ENCODE measurements around the gene FBXO21.
"Not testable (repeated sequence)": the region's sequence is repeated elsewhere in the genome, so short reads cannot be mapped to it uniquely, and the experiment has no call there.

FBXO21 gene

GRCh38 chr12:117134059-117134458 is 56.2 kb downstream of the FBXO21 start:
- peak; percentile 32 for DNase-seq

- DNase-seq = no peak
Observed at GRCh38 chr12:117130801-117131200, 59.5 kb downstream of the FBXO21 start.

GRCh38 chr12:117129391-117129790 is 60.9 kb downstream of the FBXO21 start:
- no peak for DNase-seq

GRCh38 chr12:117127933-117128823 is 62.1 kb downstream of the FBXO21 start:
- no peak for DNase-seq

GRCh38 chr12:117126335-117126734 is 63.9 kb downstream of the FBXO21 start:
- DNase-seq = no peak

GRCh38 chr12:117125767-117126166 is 64.5 kb downstream of the FBXO21 start:
- DNase-seq = no peak

- no peak for DNase-seq
Observed at GRCh38 chr12:117125272-117125613, 65.0 kb downstream of the FBXO21 start.

GRCh38 chr12:117124421-117125271 is 65.6 kb downstream of the FBXO21 start:
- no peak for DNase-seq

- DNase-seq = no peak
Observed at GRCh38 chr12:117121441-117121840, 68.8 kb downstream of the FBXO21 start.

GRCh38 chr12:117120787-117121186 is 69.5 kb downstream of the FBXO21 start:
- DNase-seq = no peak

- peak; percentile 77 for DNase-seq
Observed at GRCh38 chr12:117119592-117120198, 70.6 kb downstream of the FBXO21 start.

GRCh38 chr12:117118838-117119591 is 71.3 kb downstream of the FBXO21 start:
- DNase-seq = no peak

- DNase-seq = no peak
Observed at GRCh38 chr12:117114784-117115183, 75.5 kb downstream of the FBXO21 start.

- no peak for DNase-seq
Observed at GRCh38 chr12:117113231-117113630, 77.0 kb downstream of the FBXO21 start.

GRCh38 chr12:117111821-117112595 is 78.3 kb downstream of the FBXO21 start:
- no peak for DNase-seq

- DNase-seq = no peak
Observed at GRCh38 chr12:117111386-117111785, 78.9 kb downstream of the FBXO21 start.

GRCh38 chr12:117109943-117110635 is 80.2 kb downstream of the FBXO21 start:
- DNase-seq = no peak

GRCh38 chr12:117105902-117106301 is 84.4 kb downstream of the FBXO21 start:
- DNase-seq = no peak

- DNase-seq = not testable (repeated sequence)
Observed at GRCh38 chr12:117104003-117104402, 86.3 kb downstream of the FBXO21 start.

GRCh38 chr12:117102800-117103181 is 87.5 kb downstream of the FBXO21 start:
- DNase-seq = no peak

All from hematopoietic multipotent progenitor cell treated with erythropoietin and hydrocortisone succinate and interleukin-3 and kit ligand, for 8 days (in vitro differentiated cells).